H1 (cell line): ENCODE measurements around the gene C12orf75. TPM values are rescaled to one million over a fixed set of nuclear protein-coding genes. Genes with fewer than 3 reads are reported as not detected.

ENCODE experiments used
- BRCA1 ChIP-seq: IDR thresholded peaks from 2 replicates; pipeline ENCODE4 v1.6.1; 2012; ENCODE audit warnings: low read depth, low read length, improper control_type of control experiment
- CHD1 ChIP-seq: IDR thresholded peaks from 2 replicates; pipeline ENCODE4 v1.6.1; 2012; ENCODE audit warnings: low read depth, low read length, improper control_type of control experiment
- FOSL1 ChIP-seq: IDR thresholded peaks from 2 replicates; pipeline ENCODE4 v1.6.1; 2011; ENCODE audit warnings: mild to moderate bottlenecking, low read depth, low read length, moderate library complexity; ENCODE audit not compliant: insufficient read depth
- MAFK ChIP-seq: IDR thresholded peaks from 2 replicates; pipeline ENCODE4 v1.6.1; 2012; ENCODE audit warnings: low read depth, mild to moderate bottlenecking, improper control_type of control experiment, low read length
- SIN3A ChIP-seq, 2 experiments: IDR thresholded peaks in 1 of 2; conservative IDR thresholded peaks in 1 of 2; 2 replicates each; pipeline ENCODE4 v1.6.1; 2011 to 2012; ENCODE audit warnings: low read length in 2 of 2, improper control_type of control experiment in 1 of 2, low read depth in 1 of 2, mild to moderate bottlenecking in 1 of 2
- TCF12 ChIP-seq: IDR thresholded peaks from 2 replicates; pipeline ENCODE4 v1.6.1; 2011; ENCODE audit warnings: low read depth, mild to moderate bottlenecking, low read length
- polyA plus RNA-seq, 7 experiments: library from polyadenylated mRNA; depleted of rRNA in 3 of 7; stranded (reverse) in 5 of 7; unstranded in 2 of 7; fragments of >200 nt in 5 of 7; fragments of 200-250 nt in 2 of 7; gene quantifications; 1 replicate in 5 of 7; 2 replicates in 1 of 7; 4 replicates in 1 of 7; pipeline versions ENCODE4 v1.2.1 to v1.2.3, GENCODE V29; 2011 to 2013; ENCODE audit warnings: missing spikeins in 2 of 7, mixed read lengths in 2 of 7
- total RNA-seq: library from RNA; stranded (reverse); fragmentation: NEBNext Ultra II Directional; extraction: Animal tissue kit (Norgen Biotek cat#: 25700); gene quantifications from 2 replicates; pipeline ENCODE4 v1.2.1, GENCODE V29; 2021
- TF ChIP-seq, protein P1 (sequence below): fragments of 300-600 bp; sonication (generic); IDR thresholded peaks from 2 replicates; pipeline ENCODE4 v1.7.1; 2012; ENCODE audit warnings: low read length, moderate library complexity, mild to moderate bottlenecking, inconsistent platforms; ENCODE audit not compliant: insufficient replicate concordance
- TF ChIP-seq, protein P2 (sequence below), 3 experiments: IDR thresholded peaks; 1 replicate in 2 of 3; 2 replicates in 1 of 3; pipeline versions ENCODE4 v1.5.1 to v1.6.1; 2011; ENCODE audit warnings: low read length in 3 of 3, mild to moderate bottlenecking in 3 of 3, inconsistent platforms in 2 of 3, low read depth in 1 of 3, moderate library complexity in 1 of 3; ENCODE audit not compliant: insufficient read depth in 1 of 3; ENCODE audit errors: control extremely low read depth in 1 of 3

C12orf75 gene
- total and polyA plus RNA-seq, 2 of the 8 experiments (the other 6 are each of a cell fraction or from before 2014, with no cell fraction given), result 26.4 to 41.2 TPM

DNA sequence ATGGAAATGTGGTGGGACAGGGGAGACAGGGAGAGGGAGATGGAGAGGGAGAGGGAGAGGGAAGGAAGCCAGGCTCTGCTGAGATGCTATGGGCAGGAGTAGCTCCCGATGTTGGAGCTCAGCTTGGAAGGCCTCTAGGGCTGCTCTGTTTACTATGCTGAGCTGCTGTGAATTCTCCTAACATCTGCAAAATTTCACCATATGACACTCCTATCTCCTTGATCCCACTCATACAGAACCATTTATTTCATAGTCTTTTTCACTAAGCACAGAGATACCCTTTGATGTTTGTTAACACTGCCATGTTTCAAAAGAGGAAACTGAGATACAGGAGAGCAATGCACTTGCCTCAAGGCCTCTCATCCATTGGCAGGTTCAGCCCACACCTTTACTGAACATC is 60.7 kb downstream of the C12orf75 start (continued):
- TF ChIP-seq, protein P1, sequence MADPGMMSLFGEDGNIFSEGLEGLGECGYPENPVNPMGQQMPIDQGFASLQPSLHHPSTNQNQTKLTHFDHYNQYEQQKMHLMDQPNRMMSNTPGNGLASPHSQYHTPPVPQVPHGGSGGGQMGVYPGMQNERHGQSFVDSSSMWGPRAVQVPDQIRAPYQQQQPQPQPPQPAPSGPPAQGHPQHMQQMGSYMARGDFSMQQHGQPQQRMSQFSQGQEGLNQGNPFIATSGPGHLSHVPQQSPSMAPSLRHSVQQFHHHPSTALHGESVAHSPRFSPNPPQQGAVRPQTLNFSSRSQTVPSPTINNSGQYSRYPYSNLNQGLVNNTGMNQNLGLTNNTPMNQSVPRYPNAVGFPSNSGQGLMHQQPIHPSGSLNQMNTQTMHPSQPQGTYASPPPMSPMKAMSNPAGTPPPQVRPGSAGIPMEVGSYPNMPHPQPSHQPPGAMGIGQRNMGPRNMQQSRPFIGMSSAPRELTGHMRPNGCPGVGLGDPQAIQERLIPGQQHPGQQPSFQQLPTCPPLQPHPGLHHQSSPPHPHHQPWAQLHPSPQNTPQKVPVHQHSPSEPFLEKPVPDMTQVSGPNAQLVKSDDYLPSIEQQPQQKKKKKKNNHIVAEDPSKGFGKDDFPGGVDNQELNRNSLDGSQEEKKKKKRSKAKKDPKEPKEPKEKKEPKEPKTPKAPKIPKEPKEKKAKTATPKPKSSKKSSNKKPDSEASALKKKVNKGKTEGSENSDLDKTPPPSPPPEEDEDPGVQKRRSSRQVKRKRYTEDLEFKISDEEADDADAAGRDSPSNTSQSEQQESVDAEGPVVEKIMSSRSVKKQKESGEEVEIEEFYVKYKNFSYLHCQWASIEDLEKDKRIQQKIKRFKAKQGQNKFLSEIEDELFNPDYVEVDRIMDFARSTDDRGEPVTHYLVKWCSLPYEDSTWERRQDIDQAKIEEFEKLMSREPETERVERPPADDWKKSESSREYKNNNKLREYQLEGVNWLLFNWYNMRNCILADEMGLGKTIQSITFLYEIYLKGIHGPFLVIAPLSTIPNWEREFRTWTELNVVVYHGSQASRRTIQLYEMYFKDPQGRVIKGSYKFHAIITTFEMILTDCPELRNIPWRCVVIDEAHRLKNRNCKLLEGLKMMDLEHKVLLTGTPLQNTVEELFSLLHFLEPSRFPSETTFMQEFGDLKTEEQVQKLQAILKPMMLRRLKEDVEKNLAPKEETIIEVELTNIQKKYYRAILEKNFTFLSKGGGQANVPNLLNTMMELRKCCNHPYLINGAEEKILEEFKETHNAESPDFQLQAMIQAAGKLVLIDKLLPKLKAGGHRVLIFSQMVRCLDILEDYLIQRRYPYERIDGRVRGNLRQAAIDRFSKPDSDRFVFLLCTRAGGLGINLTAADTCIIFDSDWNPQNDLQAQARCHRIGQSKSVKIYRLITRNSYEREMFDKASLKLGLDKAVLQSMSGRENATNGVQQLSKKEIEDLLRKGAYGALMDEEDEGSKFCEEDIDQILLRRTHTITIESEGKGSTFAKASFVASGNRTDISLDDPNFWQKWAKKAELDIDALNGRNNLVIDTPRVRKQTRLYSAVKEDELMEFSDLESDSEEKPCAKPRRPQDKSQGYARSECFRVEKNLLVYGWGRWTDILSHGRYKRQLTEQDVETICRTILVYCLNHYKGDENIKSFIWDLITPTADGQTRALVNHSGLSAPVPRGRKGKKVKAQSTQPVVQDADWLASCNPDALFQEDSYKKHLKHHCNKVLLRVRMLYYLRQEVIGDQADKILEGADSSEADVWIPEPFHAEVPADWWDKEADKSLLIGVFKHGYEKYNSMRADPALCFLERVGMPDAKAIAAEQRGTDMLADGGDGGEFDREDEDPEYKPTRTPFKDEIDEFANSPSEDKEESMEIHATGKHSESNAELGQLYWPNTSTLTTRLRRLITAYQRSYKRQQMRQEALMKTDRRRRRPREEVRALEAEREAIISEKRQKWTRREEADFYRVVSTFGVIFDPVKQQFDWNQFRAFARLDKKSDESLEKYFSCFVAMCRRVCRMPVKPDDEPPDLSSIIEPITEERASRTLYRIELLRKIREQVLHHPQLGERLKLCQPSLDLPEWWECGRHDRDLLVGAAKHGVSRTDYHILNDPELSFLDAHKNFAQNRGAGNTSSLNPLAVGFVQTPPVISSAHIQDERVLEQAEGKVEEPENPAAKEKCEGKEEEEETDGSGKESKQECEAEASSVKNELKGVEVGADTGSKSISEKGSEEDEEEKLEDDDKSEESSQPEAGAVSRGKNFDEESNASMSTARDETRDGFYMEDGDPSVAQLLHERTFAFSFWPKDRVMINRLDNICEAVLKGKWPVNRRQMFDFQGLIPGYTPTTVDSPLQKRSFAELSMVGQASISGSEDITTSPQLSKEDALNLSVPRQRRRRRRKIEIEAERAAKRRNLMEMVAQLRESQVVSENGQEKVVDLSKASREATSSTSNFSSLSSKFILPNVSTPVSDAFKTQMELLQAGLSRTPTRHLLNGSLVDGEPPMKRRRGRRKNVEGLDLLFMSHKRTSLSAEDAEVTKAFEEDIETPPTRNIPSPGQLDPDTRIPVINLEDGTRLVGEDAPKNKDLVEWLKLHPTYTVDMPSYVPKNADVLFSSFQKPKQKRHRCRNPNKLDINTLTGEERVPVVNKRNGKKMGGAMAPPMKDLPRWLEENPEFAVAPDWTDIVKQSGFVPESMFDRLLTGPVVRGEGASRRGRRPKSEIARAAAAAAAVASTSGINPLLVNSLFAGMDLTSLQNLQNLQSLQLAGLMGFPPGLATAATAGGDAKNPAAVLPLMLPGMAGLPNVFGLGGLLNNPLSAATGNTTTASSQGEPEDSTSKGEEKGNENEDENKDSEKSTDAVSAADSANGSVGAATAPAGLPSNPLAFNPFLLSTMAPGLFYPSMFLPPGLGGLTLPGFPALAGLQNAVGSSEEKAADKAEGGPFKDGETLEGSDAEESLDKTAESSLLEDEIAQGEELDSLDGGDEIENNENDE, result no peak
- TF ChIP-seq TCF12 (no peak), FOSL1 (no peak), BRCA1 (no peak), SIN3A (conservative IDR thresholded peaks at IDR 0.05 in 1 of 2, IDR thresholded peaks at IDR 0.05 in 1 of 2; ENCODE audit: low read depth in 1 of 2, low read length in 2 of 2) (no peak), CHD1 (no peak), MAFK (no peak)
- TF ChIP-seq, protein P2, sequence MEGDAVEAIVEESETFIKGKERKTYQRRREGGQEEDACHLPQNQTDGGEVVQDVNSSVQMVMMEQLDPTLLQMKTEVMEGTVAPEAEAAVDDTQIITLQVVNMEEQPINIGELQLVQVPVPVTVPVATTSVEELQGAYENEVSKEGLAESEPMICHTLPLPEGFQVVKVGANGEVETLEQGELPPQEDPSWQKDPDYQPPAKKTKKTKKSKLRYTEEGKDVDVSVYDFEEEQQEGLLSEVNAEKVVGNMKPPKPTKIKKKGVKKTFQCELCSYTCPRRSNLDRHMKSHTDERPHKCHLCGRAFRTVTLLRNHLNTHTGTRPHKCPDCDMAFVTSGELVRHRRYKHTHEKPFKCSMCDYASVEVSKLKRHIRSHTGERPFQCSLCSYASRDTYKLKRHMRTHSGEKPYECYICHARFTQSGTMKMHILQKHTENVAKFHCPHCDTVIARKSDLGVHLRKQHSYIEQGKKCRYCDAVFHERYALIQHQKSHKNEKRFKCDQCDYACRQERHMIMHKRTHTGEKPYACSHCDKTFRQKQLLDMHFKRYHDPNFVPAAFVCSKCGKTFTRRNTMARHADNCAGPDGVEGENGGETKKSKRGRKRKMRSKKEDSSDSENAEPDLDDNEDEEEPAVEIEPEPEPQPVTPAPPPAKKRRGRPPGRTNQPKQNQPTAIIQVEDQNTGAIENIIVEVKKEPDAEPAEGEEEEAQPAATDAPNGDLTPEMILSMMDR (IDR thresholded peaks at IDR 0.05; ENCODE audit: control extremely low read depth in 1 of 3, insufficient read depth in 1 of 3, low read depth in 1 of 3, low read length in 3 of 3), result no peak
- TF ChIP-seq, all 59 proteins: peak for 0
